Measurements from ENCODE around the gene PNPT1.

DNA sequence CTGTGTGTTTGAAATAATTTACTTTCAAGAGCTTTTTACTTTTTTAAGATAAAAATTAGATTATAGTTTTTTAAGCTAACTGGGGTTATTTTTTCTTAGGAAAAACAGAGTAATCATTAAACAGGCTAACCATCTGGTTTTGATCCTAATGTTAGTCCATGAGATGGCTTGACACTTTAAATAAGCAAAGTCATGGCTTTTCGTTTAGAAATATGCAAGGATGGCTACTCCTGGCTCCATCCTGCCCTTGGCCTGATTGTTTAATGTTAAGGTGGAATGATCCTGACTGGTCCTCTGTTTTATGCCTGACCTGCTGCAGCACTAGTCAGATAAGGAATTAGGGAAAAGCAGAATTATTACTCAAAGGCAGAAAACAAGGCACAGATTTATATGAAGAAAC lies 39.7 kb upstream of the PNPT1 start:
- TF ChIP-seq, protein P1, sequence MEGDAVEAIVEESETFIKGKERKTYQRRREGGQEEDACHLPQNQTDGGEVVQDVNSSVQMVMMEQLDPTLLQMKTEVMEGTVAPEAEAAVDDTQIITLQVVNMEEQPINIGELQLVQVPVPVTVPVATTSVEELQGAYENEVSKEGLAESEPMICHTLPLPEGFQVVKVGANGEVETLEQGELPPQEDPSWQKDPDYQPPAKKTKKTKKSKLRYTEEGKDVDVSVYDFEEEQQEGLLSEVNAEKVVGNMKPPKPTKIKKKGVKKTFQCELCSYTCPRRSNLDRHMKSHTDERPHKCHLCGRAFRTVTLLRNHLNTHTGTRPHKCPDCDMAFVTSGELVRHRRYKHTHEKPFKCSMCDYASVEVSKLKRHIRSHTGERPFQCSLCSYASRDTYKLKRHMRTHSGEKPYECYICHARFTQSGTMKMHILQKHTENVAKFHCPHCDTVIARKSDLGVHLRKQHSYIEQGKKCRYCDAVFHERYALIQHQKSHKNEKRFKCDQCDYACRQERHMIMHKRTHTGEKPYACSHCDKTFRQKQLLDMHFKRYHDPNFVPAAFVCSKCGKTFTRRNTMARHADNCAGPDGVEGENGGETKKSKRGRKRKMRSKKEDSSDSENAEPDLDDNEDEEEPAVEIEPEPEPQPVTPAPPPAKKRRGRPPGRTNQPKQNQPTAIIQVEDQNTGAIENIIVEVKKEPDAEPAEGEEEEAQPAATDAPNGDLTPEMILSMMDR (IDR thresholded peaks at IDR 0.05), result no peak
- TF ChIP-seq POLR2A (IDR thresholded peaks at IDR 0.05), result no peak
- TF ChIP-seq EP300 (IDR thresholded peaks at IDR 0.05), result no peak
